Keratinocyte (primary cell): ENCODE data around the gene INTS1. TPM values are rescaled to one million over a fixed set of nuclear protein-coding genes. Genes with fewer than 3 reads are reported as not detected.

Source experiments
- DNase-seq: peaks from one replicate; pipeline ENCODE4 v3.0.0-alpha.2; 2011; ENCODE audit warnings: low read depth, missing footprints, low spot score
- FAIRE-seq: peaks from 2 replicates; lab custom pipeline; 2011; peaks lifted over from hg19 to GRCh38; lab: Jason Lieb, UNC
- H2AFZ ChIP-seq: 2 replicates; pipeline ENCODE4 v1.6.0; 2012; ENCODE audit warnings: low read length, control low read depth, inconsistent platforms; ENCODE audit not compliant: control insufficient read depth
- H3K27ac ChIP-seq: 2 replicates; pipeline ENCODE4 v1.5.1; 2011; ENCODE audit warnings: low read length; ENCODE audit not compliant: control insufficient read depth, insufficient read depth
- H3K27me3 ChIP-seq: 3 replicates; pipeline ENCODE4 v1.6.0; 2011; ENCODE audit warnings: low read length; ENCODE audit not compliant: control insufficient read depth, insufficient read depth; ENCODE audit errors: extremely low read depth
- H3K36me3 ChIP-seq, 2 experiments: 2 replicates in 1 of 2; 3 replicates in 1 of 2; pipeline ENCODE4 v1.5.1; 2011; ENCODE audit warnings: low read length in 2 of 2, mild to moderate bottlenecking in 1 of 2; ENCODE audit not compliant: control insufficient read depth in 2 of 2, insufficient read depth in 2 of 2; ENCODE audit errors: extremely low read depth in 1 of 2
- H3K4me1 ChIP-seq: 3 replicates; pipeline ENCODE4 v1.5.1; 2011; ENCODE audit warnings: low read length; ENCODE audit not compliant: control insufficient read depth, insufficient read depth; ENCODE audit errors: extremely low read depth
- H3K4me2 ChIP-seq: 3 replicates; pipeline ENCODE4 v1.6.0; 2011; ENCODE audit warnings: low read depth, low read length; ENCODE audit not compliant: control insufficient read depth, insufficient read depth; ENCODE audit errors: extremely low read depth
- H3K4me3 ChIP-seq, 3 experiments: fragments of 200-600 bp in 1 of 3; sonication (generic) in 1 of 3; 2 replicates in 2 of 3; 3 replicates in 1 of 3; pipeline ENCODE4 v1.5.1; 2011 to 2016; ENCODE audit warnings: low read length in 3 of 3, mild to moderate bottlenecking in 3 of 3, control low read depth in 2 of 3, inconsistent platforms in 1 of 3, low read depth in 1 of 3, mixed read lengths in 1 of 3, mixed run types in 1 of 3, moderate library complexity in 1 of 3; ENCODE audit not compliant: control insufficient read depth in 2 of 3, insufficient read depth in 2 of 3; ENCODE audit errors: extremely low read depth in 1 of 3
- H3K79me2 ChIP-seq: 2 replicates; pipeline ENCODE4 v1.6.0; 2012; ENCODE audit warnings: low read length; ENCODE audit not compliant: control insufficient read depth, insufficient read depth
- H3K9ac ChIP-seq: 3 replicates; pipeline ENCODE4 v1.6.0; 2011; ENCODE audit warnings: low read length; ENCODE audit not compliant: control insufficient read depth, insufficient read depth; ENCODE audit errors: extremely low read depth
- H3K9me1 ChIP-seq: 3 replicates; pipeline ENCODE4 v1.6.0; 2011; ENCODE audit warnings: low read length; ENCODE audit not compliant: control insufficient read depth, insufficient read depth; ENCODE audit errors: extremely low read depth
- H3K9me3 ChIP-seq: 2 replicates; pipeline ENCODE4 v1.5.1; 2012; ENCODE audit warnings: low read depth, low read length; ENCODE audit not compliant: control insufficient read depth
- H4K20me1 ChIP-seq: 3 replicates; pipeline ENCODE4 v1.6.0; 2011; ENCODE audit warnings: low read length; ENCODE audit not compliant: control insufficient read depth, insufficient read depth; ENCODE audit errors: extremely low read depth
- CTCF ChIP-seq, 3 experiments: IDR thresholded peaks in 1 of 3; conservative IDR thresholded peaks in 1 of 3; optimal IDR thresholded peaks in 1 of 3; 2 replicates in 2 of 3; 3 replicates in 1 of 3; pipeline versions ENCODE3 to v1.5.1; 2011; ENCODE audit warnings: low read length in 3 of 3, mild to moderate bottlenecking in 3 of 3, moderate library complexity in 2 of 3, control low read depth in 1 of 3, inconsistent platforms in 1 of 3; ENCODE audit not compliant: insufficient read depth in 2 of 3; ENCODE audit errors: extremely low read depth in 1 of 3
- EZH2 ChIP-seq: IDR thresholded peaks from one replicate; pipeline ENCODE4 v1.6.1; 2012; ENCODE audit warnings: inconsistent platforms, mild to moderate bottlenecking, low read length, moderate library complexity
- dilution Hi-C: fragments of 300-500 bp; cut with MboI; formaldehyde crosslinking; loops from one replicate; pipeline ENCODE4 v1.7.0; 2020; ENCODE audit warnings: low sequenced_read_pairs; ENCODE audit not compliant: extremely low pct_ligation_motif_present
- polyA plus RNA-seq, 5 experiments: library from polyadenylated mRNA; depleted of rRNA in 3 of 5; stranded (reverse) in 3 of 5; stranded (forward) in 1 of 5; unstranded in 1 of 5; fragments of >200 nt; gene quantifications; 1 replicate in 1 of 5; 2 replicates in 3 of 5; 3 replicates in 1 of 5; pipeline versions ENCODE4 v1.2.1 to v1.2.3, GENCODE V29; 2011 to 2012; ENCODE audit warnings: missing spikeins in 2 of 5, low read depth in 1 of 5, low replicate concordance in 1 of 5

INTS1 gene
- polyA plus RNA-seq, 1 donor (not counting 4 experiments of a cell fraction or from before 2014, with no cell fraction given), result 10.6 TPM

- no peak overlapping the region for H3K4me3 ChIP-seq
- FAIRE-seq, result no peak
- H3K9me3 ChIP-seq, result no peaks in the 10 kb centered on the region
- H3K27ac ChIP-seq, result no peak overlapping the region
- TF ChIP-seq CTCF (optimal IDR thresholded peaks at IDR 0.05 in 1 of 3, IDR thresholded peaks at IDR 0.05 in 1 of 3, conservative IDR thresholded peaks at IDR 0.05 in 1 of 3; ENCODE audit: extremely low read depth in 1 of 3, insufficient read depth in 2 of 3, low read length in 3 of 3) (no peak), EZH2 (no peak)
- no peaks in the 10 kb centered on the region for H4K20me1 ChIP-seq
- H3K9ac ChIP-seq, result no peak overlapping the region
- no peaks in the 10 kb centered on the region for H3K36me3 ChIP-seq
- H3K4me1 ChIP-seq, result peaks cover 4% of the 10 kb centered on the region
- DNase-seq, result no peak
- no peaks in the 10 kb centered on the region for H3K79me2 ChIP-seq
- H3K9me1 ChIP-seq, result no peaks in the 10 kb centered on the region
- H2AFZ ChIP-seq, result no peak overlapping the region
- dilution Hi-C loops, result no loop called here
- H3K27me3 ChIP-seq, result no peaks in the 10 kb centered on the region
- H3K4me2 ChIP-seq, result no peak overlapping the region
These were observed 46.0 kb upstream of the INTS1 start for GRCh38 chr7:1550005-1550845.

- TF ChIP-seq EZH2 (no peak), CTCF (optimal IDR thresholded peaks at IDR 0.05 in 1 of 3, IDR thresholded peaks at IDR 0.05 in 1 of 3, conservative IDR thresholded peaks at IDR 0.05 in 1 of 3; ENCODE audit: extremely low read depth in 1 of 3, insufficient read depth in 2 of 3, low read length in 3 of 3) (no peak)
- Histone ChIP-seq H4K20me1 (no peaks in the 10 kb centered on the region), H3K9me1 (no peaks in the 10 kb centered on the region), H3K79me2 (no peaks in the 10 kb centered on the region), H3K4me1 (peaks cover 4% of the 10 kb centered on the region), H2AFZ (no peak overlapping the region), H3K27me3 (no peaks in the 10 kb centered on the region), H3K4me3 (no peak overlapping the region), H3K9ac (no peak overlapping the region), H3K36me3 (no peaks in the 10 kb centered on the region), H3K9me3 (no peaks in the 10 kb centered on the region), H3K27ac (no peak overlapping the region), H3K4me2 (no peak overlapping the region)
- DNase-seq (no peak), FAIRE-seq (no peak)
- dilution Hi-C loops, result no loop called here
These were observed 45.3 kb upstream of the INTS1 start for GRCh38 chr7:1549357-1550004.
